SU-DHL-6 (cell line): ENCODE measurements around the gene MPRIP.
A peak's percentile ranks its signal among the peaks of the same experiment; 100 is the strongest.

ENCODE experiments used
- H2AFZ ChIP-seq: fragments of 200-600 bp; sonication (generic); 2 replicates; pipeline ENCODE4 v1.6.1; 2014; ENCODE audit warnings: low read depth, mild to moderate bottlenecking, moderate library complexity, mixed read lengths, antibody characterized with exemption, low read length; ENCODE audit not compliant: severe bottlenecking
- H3F3A ChIP-seq: fragments of 200-600 bp; shearing (Covaris generic); 2 replicates; pipeline ENCODE4 v1.6.0; 2016; ENCODE audit warnings: antibody characterized with exemption, mild to moderate bottlenecking; ENCODE audit not compliant: insufficient read depth
- H3K27ac ChIP-seq: fragments of 200-600 bp; sonication (generic); 2 replicates; pipeline ENCODE4 v1.5.1; 2016; ENCODE audit warnings: low read depth, mild to moderate bottlenecking, low read length, moderate library complexity, mixed read lengths
- H3K27me3 ChIP-seq: fragments of 200-600 bp; sonication (generic), shearing (Covaris generic); 2 replicates; pipeline ENCODE4 v1.6.0; 2014; ENCODE audit warnings: mild to moderate bottlenecking, low read length
- H3K36me3 ChIP-seq: fragments of 200-600 bp; sonication (generic); 2 replicates; pipeline ENCODE4 v1.6.1; 2014; ENCODE audit warnings: mild to moderate bottlenecking, low read length, mixed read lengths
- H3K4me2 ChIP-seq: fragments of 300-600, 200-600 bp; shearing (Covaris generic), sonication (generic); 2 replicates; pipeline ENCODE4 v1.6.0; 2014; ENCODE audit warnings: low read length, low read depth, mild to moderate bottlenecking; ENCODE audit not compliant: poor library complexity, severe bottlenecking
- H3K4me3 ChIP-seq: fragments of 200-600 bp; sonication (generic); 2 replicates; pipeline ENCODE4 v1.5.1; 2014; ENCODE audit warnings: antibody characterized with exemption, low read length, mild to moderate bottlenecking, mixed read lengths; ENCODE audit not compliant: insufficient read depth, poor library complexity, severe bottlenecking
- H3K79me2 ChIP-seq: fragments of 200-600 bp; sonication (generic); 2 replicates; pipeline ENCODE4 v1.6.1; 2014; ENCODE audit warnings: mild to moderate bottlenecking, low read length, moderate library complexity; ENCODE audit not compliant: insufficient read depth
- H3K9ac ChIP-seq: fragments of 200-600 bp; sonication (generic); 2 replicates; pipeline ENCODE4 v1.7.0; 2014; ENCODE audit warnings: mild to moderate bottlenecking, low read length
- H3K9me2 ChIP-seq: fragments of 200-600 bp; sonication (generic); replicated peaks from 2 replicates; pipeline ENCODE4 v1.6.1; 2014; ENCODE audit warnings: low read length; ENCODE audit not compliant: insufficient read depth
- H3K9me3 ChIP-seq: fragments of 200-600 bp; sonication (generic); 2 replicates; pipeline ENCODE4 v1.6.1; 2014; ENCODE audit warnings: low read length, mixed read lengths; ENCODE audit not compliant: insufficient read depth
- H4K20me1 ChIP-seq: fragments of 200-600 bp; sonication (generic); 2 replicates; pipeline ENCODE4 v1.6.1; 2014; ENCODE audit warnings: low read depth, mild to moderate bottlenecking, antibody characterized with exemption, low read length, moderate library complexity, mixed read lengths
- EZH2phosphoT487 ChIP-seq: fragments of 200-600 bp; sonication (generic), shearing (Covaris generic); conservative IDR thresholded peaks from 2 replicates; pipeline ENCODE4 v1.6.1; 2018; ENCODE audit warnings: mild to moderate bottlenecking, antibody characterized with exemption, low read length, moderate library complexity, mixed read lengths
- TF ChIP-seq, protein P1 (sequence below): fragments of 200-600 bp; sonication (generic); IDR thresholded peaks from one replicate; pipeline ENCODE4 v1.5.1; 2017; ENCODE audit warnings: antibody characterized with exemption, mild to moderate bottlenecking, low read length, moderate library complexity; ENCODE audit not compliant: insufficient read depth, poor library complexity, severe bottlenecking

MPRIP gene

DNA sequence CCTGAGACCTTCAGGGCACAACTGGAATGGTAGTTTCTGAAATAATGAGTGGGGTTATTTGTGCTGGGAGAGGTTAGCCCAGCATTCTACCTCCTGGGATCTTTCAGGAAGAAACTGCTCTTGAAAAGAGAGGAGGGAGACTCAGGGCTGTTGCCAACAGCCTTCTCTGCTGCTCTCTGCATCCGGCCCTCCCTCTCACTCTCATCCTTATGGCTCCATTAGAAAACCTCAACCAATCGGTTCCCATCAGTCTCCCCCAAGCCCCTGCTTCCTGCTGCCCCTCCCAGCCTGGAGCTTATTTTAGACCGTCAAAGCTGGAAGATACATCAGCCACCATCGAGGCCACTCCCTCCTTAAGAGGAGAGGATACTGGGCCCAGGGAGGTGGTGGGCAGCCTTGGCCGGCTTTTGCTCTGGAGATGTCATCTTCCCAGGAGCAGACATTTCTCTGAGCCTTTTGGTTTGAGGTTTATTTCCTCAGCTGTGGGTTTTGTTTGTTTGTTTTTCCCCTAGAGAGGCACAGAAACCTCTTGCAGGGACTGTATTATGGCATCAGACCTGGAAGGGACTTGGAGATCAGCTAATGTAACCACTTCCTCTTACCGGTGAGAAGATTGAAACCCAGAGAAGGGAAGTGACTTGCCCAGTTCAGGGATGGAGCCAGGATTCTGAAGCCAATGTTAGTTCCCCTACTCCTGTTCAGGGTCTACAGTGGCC, 2.7 kb downstream of the MPRIP start:
- Histone ChIP-seq H3K79me2 (peaks cover 46% of the 10 kb centered on the region), H3K27ac (no peak overlapping the region), H3K9ac (peak overlapping the region; percentile 3; the same call in 1 of the 2 replicates), H3F3A (peaks cover 14% of the 10 kb centered on the region), H3K4me3 (no peak overlapping the region), H3K9me2 (no peaks in the 10 kb centered on the region), H3K9me3 (no peaks in the 10 kb centered on the region), H3K27me3 (no peaks in the 10 kb centered on the region), H4K20me1 (peaks cover 6% of the 10 kb centered on the region; the same call in 1 of the 2 replicates), H3K4me2 (peak overlapping the region; percentile 53), H2AFZ (no peak overlapping the region), H3K36me3 (peaks cover 6% of the 10 kb centered on the region; the same call in 1 of the 2 replicates)
- no peak for TF ChIP-seq EZH2phosphoT487
- TF ChIP-seq, protein P1, sequence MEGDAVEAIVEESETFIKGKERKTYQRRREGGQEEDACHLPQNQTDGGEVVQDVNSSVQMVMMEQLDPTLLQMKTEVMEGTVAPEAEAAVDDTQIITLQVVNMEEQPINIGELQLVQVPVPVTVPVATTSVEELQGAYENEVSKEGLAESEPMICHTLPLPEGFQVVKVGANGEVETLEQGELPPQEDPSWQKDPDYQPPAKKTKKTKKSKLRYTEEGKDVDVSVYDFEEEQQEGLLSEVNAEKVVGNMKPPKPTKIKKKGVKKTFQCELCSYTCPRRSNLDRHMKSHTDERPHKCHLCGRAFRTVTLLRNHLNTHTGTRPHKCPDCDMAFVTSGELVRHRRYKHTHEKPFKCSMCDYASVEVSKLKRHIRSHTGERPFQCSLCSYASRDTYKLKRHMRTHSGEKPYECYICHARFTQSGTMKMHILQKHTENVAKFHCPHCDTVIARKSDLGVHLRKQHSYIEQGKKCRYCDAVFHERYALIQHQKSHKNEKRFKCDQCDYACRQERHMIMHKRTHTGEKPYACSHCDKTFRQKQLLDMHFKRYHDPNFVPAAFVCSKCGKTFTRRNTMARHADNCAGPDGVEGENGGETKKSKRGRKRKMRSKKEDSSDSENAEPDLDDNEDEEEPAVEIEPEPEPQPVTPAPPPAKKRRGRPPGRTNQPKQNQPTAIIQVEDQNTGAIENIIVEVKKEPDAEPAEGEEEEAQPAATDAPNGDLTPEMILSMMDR: no peak

DNA sequence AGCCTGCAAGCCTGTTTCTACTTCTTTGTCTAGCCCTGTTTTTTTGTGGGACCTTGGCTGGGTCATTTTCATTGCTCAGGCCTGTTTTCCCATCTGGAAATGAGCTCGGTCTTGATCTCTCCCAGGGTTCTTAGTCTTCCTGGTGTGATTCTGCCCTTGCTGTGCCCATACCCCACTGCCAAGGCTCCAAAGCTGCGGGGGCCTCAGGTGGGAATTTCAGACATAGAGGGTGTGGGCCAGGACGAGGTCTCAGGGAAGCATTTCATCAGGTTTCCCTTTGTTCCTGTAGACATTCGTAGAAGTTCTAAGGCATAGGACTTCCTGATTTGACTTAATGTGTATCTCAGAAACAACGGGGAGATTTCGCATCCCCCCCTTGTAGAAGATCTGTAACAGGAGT, 5.8 kb downstream of the MPRIP start:
- Histone ChIP-seq H3K9me2 (no peaks in the 10 kb centered on the region), H3K27me3 (no peaks in the 10 kb centered on the region), H3K4me2 (no peak overlapping the region), H3F3A (peaks cover 14% of the 10 kb centered on the region), H3K9me3 (no peaks in the 10 kb centered on the region), H4K20me1 (peaks cover 6% of the 10 kb centered on the region; the same call in 1 of the 2 replicates), H3K9ac (no peak overlapping the region), H3K36me3 (peaks cover 6% of the 10 kb centered on the region; the same call in 1 of the 2 replicates), H3K27ac (no peak overlapping the region), H2AFZ (no peak overlapping the region), H3K79me2 (peaks cover 68% of the 10 kb centered on the region), H3K4me3 (no peak overlapping the region)
- TF ChIP-seq EZH2phosphoT487: no peak
- TF ChIP-seq, protein P1: no peak

DNA sequence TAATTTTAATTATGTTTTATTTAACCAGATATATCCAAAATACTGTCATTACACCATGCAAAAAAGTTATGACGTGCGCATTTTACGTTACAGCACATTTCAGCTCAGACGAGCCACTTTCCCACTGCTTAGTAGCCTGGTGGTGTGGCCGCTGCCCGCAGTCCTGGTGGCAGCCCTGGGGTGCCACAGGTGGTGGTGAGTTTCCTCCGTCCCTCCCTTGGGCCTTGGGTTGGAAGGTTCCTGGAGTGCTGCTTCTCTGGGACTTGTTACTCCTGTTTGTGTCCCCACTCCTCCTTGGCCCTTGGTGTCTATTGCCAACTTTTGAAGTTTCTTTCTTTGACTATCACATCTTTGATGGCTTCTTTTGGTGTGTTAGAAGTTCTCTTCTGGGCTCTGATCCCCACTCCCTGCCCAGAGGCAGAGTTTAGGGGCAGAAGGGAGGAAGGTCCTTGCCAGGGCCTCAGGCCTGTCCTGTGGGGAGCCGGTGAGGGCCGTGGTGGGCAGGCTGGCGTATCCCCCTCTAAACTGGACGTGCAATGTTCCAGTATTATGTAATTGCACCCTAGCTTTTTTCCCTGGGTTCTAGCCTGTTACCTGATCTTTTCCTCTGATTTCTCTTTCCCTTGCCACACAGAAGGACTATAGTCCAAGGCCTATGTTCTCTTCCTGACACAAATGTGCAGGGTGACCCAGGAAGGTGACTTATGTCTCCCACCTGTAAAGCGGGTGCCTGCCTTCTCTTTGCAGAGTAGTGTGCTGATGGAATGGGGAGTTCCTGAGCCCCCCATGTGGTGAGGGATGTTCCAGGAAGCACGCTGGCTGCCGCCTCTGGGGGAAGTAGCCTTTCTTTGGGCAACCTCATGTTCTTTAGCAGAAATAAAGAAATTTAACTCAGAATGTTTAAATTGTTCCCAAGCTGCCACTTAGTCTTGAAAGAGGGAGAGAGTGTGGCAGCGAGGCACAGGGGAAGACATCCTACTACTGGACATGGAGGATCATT, 8.4 kb downstream of the MPRIP start:
- peaks cover 6% of the 10 kb centered on the region; the same call in 1 of the 2 replicates for H4K20me1 ChIP-seq

More for the DNA sequence above, 8.4 kb downstream of the MPRIP start:
- Histone ChIP-seq H3K79me2 (peaks cover 62% of the 10 kb centered on the region), H3K4me2 (no peak overlapping the region), H2AFZ (no peak overlapping the region), H3K27ac (no peak overlapping the region), H3F3A (peaks cover 4% of the 10 kb centered on the region; the same call in 1 of the 2 replicates), H3K9ac (no peak overlapping the region), H3K27me3 (no peaks in the 10 kb centered on the region), H3K9me3 (no peaks in the 10 kb centered on the region), H3K36me3 (peaks cover 6% of the 10 kb centered on the region; the same call in 1 of the 2 replicates), H3K9me2 (no peaks in the 10 kb centered on the region), H3K4me3 (no peak overlapping the region)
- TF ChIP-seq, protein P1: no peak
- TF ChIP-seq EZH2phosphoT487: no peak
